ENCODE measurements around the gene EHD1. TPM values are rescaled to one million over a fixed set of nuclear protein-coding genes. Genes with fewer than 3 reads are reported as not detected.

The EHD1 gene
- total and polyA plus RNA-seq, 9 of the 15 experiments (the other 6 are each of a cell fraction or from before 2014, with no cell fraction given), result 0.46 to 65.0 (median 16.4) TPM

- FAIRE-seq (no peak), ATAC-seq (no peak), DNase-seq (ENCODE audit: extremely low read depth in 1 of 4, low spot score in 3 of 4) (no peak)
- in situ Hi-C loops (cut with MboI), result no loop called here
- CTCF ChIA-PET (ENCODE audit: low intra/inter-chr PET ratio), result no interaction called here
- Histone ChIP-seq H4K20me1 (replicated peaks; ENCODE audit: control insufficient read depth, insufficient read depth, low read length) (no peaks in the 10 kb centered on the region), H3K4me2 (ENCODE audit: insufficient read depth, low read length) (no peak overlapping the region), H2AFZ (ENCODE audit: low read depth, low read length) (no peak overlapping the region), H3K36me3 (ENCODE audit: control insufficient read depth, insufficient read depth, low read length) (peaks cover 79% of the 10 kb centered on the region; the same call in 2 of the 3 replicates), H3K4me1 (replicated peaks in 1 of 2; ENCODE audit: control insufficient read depth in 2 of 2, insufficient read depth in 2 of 2, low read length in 2 of 2) (peaks cover 3 to 43% of the 10 kb centered on the region in 2 experiments; a peak in 3 of 5 replicates), H3K27ac (ENCODE audit: extremely low read depth, low read depth, low read length) (no peak overlapping the region), H3K79me2 (ENCODE audit: control insufficient read depth, insufficient read depth, low read length) (no peaks in the 10 kb centered on the region), H3K9me1 (ENCODE audit: control insufficient read depth, insufficient read depth, low read length) (no peaks in the 10 kb centered on the region), H3K27me3 (ENCODE audit: control insufficient read depth in 2 of 2, insufficient read depth in 2 of 2, low read length in 2 of 2) (no peaks in the 10 kb centered on the region), H3K4me3 (no peak overlapping the region), H3K9ac (ENCODE audit: insufficient read depth in 1 of 2, low read depth in 2 of 2, low read length in 2 of 2) (peak overlapping the region in 1 of 2 experiments; percentile 45; a peak in 1 of 4 replicates), H3K9me3 (replicated peaks; ENCODE audit: control insufficient read depth, insufficient read depth, low read depth, low read length) (no peaks in the 10 kb centered on the region)
- intact Hi-C loops (cut with micrococcal nuclease), result no loop called here
- BruUV-seq (replicated peaks), result no TSS peak
- POLR2A ChIA-PET, result interaction anchor here (1.1 to 1.3 kb wide), 3 partner anchors 17 to 602 kb away, joined by 3 read pairs; no protein-coding TSS in a partner anchor
- no peak for TF ChIP-seq ZNF696 (CRISPR knock-in tag; conservative IDR thresholded peaks at IDR 0.05)
- TF ChIP-seq RBFOX2 (IDR thresholded peaks at IDR 0.05; ENCODE audit: low read depth, low read length), result peak; percentile 19; the same call in 1 of the 2 replicates
- no peak for TF ChIP-seq RAD51 (IDR thresholded peaks at IDR 0.05; ENCODE audit: borderline replicate concordance, low read depth)
- no peak for TF ChIP-seq TRIM28 (IDR thresholded peaks at IDR 0.05)
- 86% methylated on average over 13 of the region's 19 CpGs for WGBS (ENCODE audit: insufficient coverage, low coverage, missing lambda C conversion rate)
Observed at GRCh38 chr11:64898541-64898940, 20.1 kb upstream of the EHD1 start.

- WGBS (ENCODE audit: insufficient coverage, low coverage, missing lambda C conversion rate), result 90% methylated on average over 3 of the region's 9 CpGs
- CTCF ChIA-PET (ENCODE audit: low intra/inter-chr PET ratio), result no interaction called here
- no peaks in the 10 kb centered on the region for H3K9me1 ChIP-seq (ENCODE audit: control insufficient read depth, insufficient read depth, low read length)
- peaks cover 74% of the 10 kb centered on the region; the same call in 2 of the 3 replicates for H3K36me3 ChIP-seq (ENCODE audit: control insufficient read depth, insufficient read depth, low read length)
- H3K9ac ChIP-seq (ENCODE audit: insufficient read depth in 1 of 2, low read depth in 2 of 2, low read length in 2 of 2), result no peak overlapping the region
- ATAC-seq (no peak), FAIRE-seq (no peak), DNase-seq (ENCODE audit: extremely low read depth in 1 of 4, low spot score in 3 of 4) (no peak)
- peaks cover 3 to 43% of the 10 kb centered on the region in 2 experiments; a peak in 3 of 5 replicates for H3K4me1 ChIP-seq (replicated peaks in 1 of 2; ENCODE audit: control insufficient read depth in 2 of 2, insufficient read depth in 2 of 2, low read length in 2 of 2)
- no TSS peak for BruUV-seq (replicated peaks)
- no peaks in the 10 kb centered on the region for H3K27me3 ChIP-seq (ENCODE audit: control insufficient read depth in 2 of 2, insufficient read depth in 2 of 2, low read length in 2 of 2)
- intact Hi-C loops (cut with micrococcal nuclease) (no loop called here), in situ Hi-C loops (cut with MboI) (no loop called here)
- H3K27ac ChIP-seq (ENCODE audit: extremely low read depth, low read depth, low read length), result no peak overlapping the region
- no peak overlapping the region for H2AFZ ChIP-seq (ENCODE audit: low read depth, low read length)
- H3K9me3 ChIP-seq (replicated peaks; ENCODE audit: control insufficient read depth, insufficient read depth, low read depth, low read length), result no peaks in the 10 kb centered on the region
- no peaks in the 10 kb centered on the region for H4K20me1 ChIP-seq (replicated peaks; ENCODE audit: control insufficient read depth, insufficient read depth, low read length)
- H3K4me3 ChIP-seq, result no peak overlapping the region
- H3K4me2 ChIP-seq (ENCODE audit: insufficient read depth, low read length), result no peak overlapping the region
- POLR2A ChIA-PET, result interaction anchor here (1.1 to 1.3 kb wide), 3 partner anchors 17 to 602 kb away, joined by 3 read pairs; no protein-coding TSS in a partner anchor
- TF ChIP-seq POLR2G (IDR thresholded peaks at IDR 0.05; ENCODE audit: low read depth, low read length) (peak; percentile 37), CEBPG (CRISPR knock-in tag; IDR thresholded peaks at IDR 0.05) (no peak), CEBPG (tag; conservative IDR thresholded peaks at IDR 0.05 in 1 of 2, IDR thresholded peaks at IDR 0.05 in 1 of 2) (no peak)
- no peaks in the 10 kb centered on the region for H3K79me2 ChIP-seq (ENCODE audit: control insufficient read depth, insufficient read depth, low read length)
Observed at GRCh38 chr11:64898076-64898445, 19.6 kb upstream of the EHD1 start.

Data from K562 (cell line).